ENCODE results near the gene GRIK1.

- TF ChIP-seq POLR2A (IDR thresholded peaks at IDR 0.05; ENCODE audit: low read depth, low read length) (no peak), POLR2AphosphoS5 (IDR thresholded peaks at IDR 0.05; ENCODE audit: low read depth, low read length) (no peak), TAF1 (IDR thresholded peaks at IDR 0.05; ENCODE audit: borderline replicate concordance, low read depth, low read length) (no peak)
These were observed 259.5 kb downstream of the GRIK1 start for GRCh38 chr21:29680273-29680672.
